K562 (cell line): ENCODE results near the gene ANGPTL7. TPM values are rescaled to one million over a fixed set of nuclear protein-coding genes. Genes with fewer than 3 reads are reported as not detected.
A peak's percentile ranks its signal among the peaks of the same experiment; 100 is the strongest.

Experiments used
- ATAC-seq: fragments of 200-7000 bp; cut with Tn5 transposase; 3 replicates; pipeline ENCODE4 v1.9.1; 2020; ENCODE audit warnings: moderate library complexity
- BruUV-seq: library from RNA; stranded (reverse); fragments of 400-500 nt; replicated peaks from 2 replicates; lab custom pipeline; 2021; lab: Mats Ljungman, UMichigan
- CTCF ChIA-PET: fragments of 300-600 bp; formaldehyde crosslinking; extraction: SDS; loops from one replicate; lab custom pipeline; 2021; ENCODE audit warnings: low intra/inter-chr PET ratio; lab: Yijun Ruan, JAX
- POLR2A ChIA-PET: fragments of 300-600, 350-650 bp; sonication (Branson Sonifier 250); formaldehyde crosslinking; extraction: SDS; loops from one replicate; lab custom pipeline; 2021; ENCODE audit warnings: antibody characterized with exemption, inconsistent platforms; lab: Yijun Ruan, JAX
- DNase-seq, 4 experiments: peaks; one replicate each; pipeline versions ENCODE4 v3.0.0 to v3.0.0-alpha.2; 2011 to 2018; ENCODE audit warnings: low spot score in 3 of 4, mixed read lengths in 3 of 4; ENCODE audit errors: extremely low read depth in 1 of 4
- FAIRE-seq: peaks from 2 replicates; lab custom pipeline; 2011; peaks lifted over from hg19 to GRCh38; lab: Jason Lieb, UNC
- H2AFZ ChIP-seq: 2 replicates; pipeline ENCODE4 v1.6.0; 2011; ENCODE audit warnings: low read depth, low read length, control low read depth, inconsistent platforms
- H3K27ac ChIP-seq: fragments of 200-600 bp; 3 replicates; pipeline ENCODE4 v1.8.0; 2011; ENCODE audit warnings: low read depth, mild to moderate bottlenecking, control low read depth, inconsistent platforms, low read length, moderate library complexity, mixed read lengths; ENCODE audit errors: extremely low read depth
- H3K27me3 ChIP-seq, 2 experiments: fragments of 300-600 bp in 1 of 2; 2 replicates in 1 of 2; 3 replicates in 1 of 2; pipeline versions ENCODE4 v1.6.0 to v1.8.0; 2011; ENCODE audit warnings: inconsistent platforms in 2 of 2, low read length in 2 of 2, mild to moderate bottlenecking in 1 of 2, mixed read lengths in 1 of 2, moderate library complexity in 1 of 2; ENCODE audit not compliant: control insufficient read depth in 2 of 2, insufficient read depth in 2 of 2
- H3K36me3 ChIP-seq: fragments of 300-600 bp; 3 replicates; pipeline ENCODE4 v1.8.0; 2011; ENCODE audit warnings: mild to moderate bottlenecking, low read length, inconsistent platforms; ENCODE audit not compliant: control insufficient read depth, insufficient read depth
- H3K4me1 ChIP-seq, 2 experiments: fragments of 200-600 bp in 1 of 2; replicated peaks in 1 of 2; 2 replicates in 1 of 2; 3 replicates in 1 of 2; pipeline versions ENCODE4 v1.5.1 to v1.8.0; 2011; ENCODE audit warnings: inconsistent platforms in 2 of 2, low read length in 2 of 2, mild to moderate bottlenecking in 1 of 2, mixed read lengths in 1 of 2, moderate library complexity in 1 of 2; ENCODE audit not compliant: control insufficient read depth in 2 of 2, insufficient read depth in 2 of 2
- H3K4me2 ChIP-seq: 2 replicates; pipeline ENCODE4 v1.6.1; 2011; ENCODE audit warnings: low read length, control low read depth, inconsistent platforms, mixed read lengths; ENCODE audit not compliant: insufficient read depth
- H3K4me3 ChIP-seq: fragments of 200-600 bp; sonication (generic), shearing (Covaris generic); 2 replicates; pipeline ENCODE4 v1.5.1; 2016; ENCODE audit warnings: control low read depth, inconsistent platforms
- H3K79me2 ChIP-seq: fragments of 200-600 bp; 3 replicates; pipeline ENCODE4 v1.8.0; 2011; ENCODE audit warnings: low read length, inconsistent platforms; ENCODE audit not compliant: control insufficient read depth, insufficient read depth
- H3K9ac ChIP-seq, 2 experiments: 2 replicates each; pipeline versions ENCODE4 v1.6.0 to v1.6.1; 2011; ENCODE audit warnings: low read depth in 2 of 2, low read length in 2 of 2, control low read depth in 1 of 2, inconsistent platforms in 1 of 2, mild to moderate bottlenecking in 1 of 2, mixed read lengths in 1 of 2; ENCODE audit not compliant: insufficient read depth in 1 of 2
- H3K9me1 ChIP-seq: one replicate; pipeline ENCODE4 v1.6.0; 2011; ENCODE audit warnings: inconsistent platforms, mild to moderate bottlenecking, low read length, moderate library complexity; ENCODE audit not compliant: control insufficient read depth, insufficient read depth
- H3K9me3 ChIP-seq: replicated peaks from 2 replicates; pipeline ENCODE4 v1.5.1; 2011; ENCODE audit warnings: low read depth, low read length, inconsistent platforms; ENCODE audit not compliant: control insufficient read depth, insufficient read depth
- H4K20me1 ChIP-seq: replicated peaks from 2 replicates; pipeline ENCODE4 v1.6.1; 2011; ENCODE audit warnings: low read length, inconsistent platforms, mixed read lengths; ENCODE audit not compliant: control insufficient read depth, insufficient read depth
- ATF6 ChIP-seq: sonication (generic); formaldehyde crosslinking; IDR thresholded peaks from 2 replicates; pipeline ENCODE4 v1.4.0; 2020; ENCODE audit warnings: mild to moderate bottlenecking, missing genetic modification reagents
- CHCHD3 ChIP-seq: fragments of 250-450 bp; sonication (Bioruptor Pico); IDR thresholded peaks from 2 replicates; pipeline ENCODE4 v2.1.2; 2022; ENCODE audit warnings: mild to moderate bottlenecking
- CTBP1 ChIP-seq: fragments of 450-650 bp; IDR thresholded peaks from 2 replicates; pipeline ENCODE4 v1.6.1; 2016; ENCODE audit warnings: borderline replicate concordance
- DDX20 ChIP-seq: fragments of 450-650 bp; IDR thresholded peaks from 2 replicates; pipeline ENCODE4 v1.6.1; 2016; ENCODE audit warnings: missing genetic modification characterization, low read depth, mild to moderate bottlenecking, missing compliant biosample characterization, moderate library complexity
- DPF2 ChIP-seq: fragments of 450-650 bp; IDR thresholded peaks from 2 replicates; pipeline ENCODE4 v1.6.1; 2016
- ETV5 ChIP-seq: sonication (generic); formaldehyde crosslinking; IDR thresholded peaks from 2 replicates; pipeline ENCODE4 v1.4.0; 2020; ENCODE audit warnings: low read depth, mild to moderate bottlenecking, missing genetic modification reagents
- KDM1A ChIP-seq, 2 experiments: fragments of 450-650 bp; IDR thresholded peaks; 2 replicates each; pipeline ENCODE4 v1.6.1; 2016; ENCODE audit warnings: mild to moderate bottlenecking in 2 of 2
- MYC ChIP-seq, 2 experiments: fragments of 250-450 bp in 1 of 2; sonication (Bioruptor Pico) in 1 of 2; IDR thresholded peaks; 2 replicates each; pipeline versions ENCODE4 v1.5.1 to v1.6.1; 2012 to 2021; ENCODE audit warnings: low read depth in 2 of 2, borderline replicate concordance in 1 of 2, improper control_type of control experiment in 1 of 2, low read length in 1 of 2, mild to moderate bottlenecking in 1 of 2, moderate library complexity in 1 of 2
- NFE2 ChIP-seq: IDR thresholded peaks from 2 replicates; pipeline ENCODE4 v1.6.1; 2014; ENCODE audit warnings: antibody characterized with exemption, low read depth
- SMARCA4 ChIP-seq: fragments of 450-650 bp; IDR thresholded peaks from 2 replicates; pipeline ENCODE4 v1.6.1; 2016
- SNRNP70 ChIP-seq: fragments of 200-400 bp; formaldehyde crosslinking; optimal IDR thresholded peaks from 2 replicates; pipeline ENCODE3; 2017; ENCODE audit warnings: low read depth, low read length
- STAG1 ChIP-seq: sonication (generic); formaldehyde crosslinking; IDR thresholded peaks from 2 replicates; pipeline ENCODE4 v1.5.0; 2020; ENCODE audit warnings: missing genetic modification reagents, borderline replicate concordance
- ZNF444 ChIP-seq: fragments of 250-450 bp; sonication (Bioruptor Pico); IDR thresholded peaks from 2 replicates; pipeline ENCODE4 v1.4.0; 2020; ENCODE audit warnings: mild to moderate bottlenecking, moderate library complexity
- ZNF764 ChIP-seq: fragments of 250-450 bp; sonication (Bioruptor Pico); IDR thresholded peaks from 2 replicates; pipeline ENCODE4 v1.4.0; 2020; ENCODE audit warnings: low read depth, mild to moderate bottlenecking, moderate library complexity
- ZNF79 ChIP-seq: fragments of 250-450 bp; sonication (Bioruptor Pico); IDR thresholded peaks from 2 replicates; pipeline ENCODE4 v1.4.0; 2020; ENCODE audit warnings: low read depth, mild to moderate bottlenecking, moderate library complexity
- WGBS: fragments of 100-300 bp; shearing (Covaris generic); methylation state at CpG from one replicate; pipeline ENCODE4 v1.1.6; 2016; ENCODE audit warnings: low coverage, mixed read lengths; ENCODE audit not compliant: insufficient coverage; ENCODE audit errors: missing lambda C conversion rate; 5-methylcytosine and 5-hydroxymethylcytosine counted together
- in situ Hi-C: fragments of 300-500 bp; cut with MboI; formaldehyde crosslinking; loops from 4 replicates; pipeline ENCODE4 v1.15.0; 2018; ENCODE audit warnings: inconsistent platforms, mixed read lengths
- intact Hi-C: fragments of 100-400 bp; cut with micrococcal nuclease; formaldehyde crosslinking; loops from 2 replicates; pipeline ENCODE4 v1.14.2; 2022
- polyA plus RNA-seq, 8 experiments: library from polyadenylated mRNA; depleted of rRNA in 4 of 8; stranded (reverse) in 5 of 8; unstranded in 3 of 8; fragments of >200 nt; fragmentation: Nextera tagmentation in 2 of 8; fragmentation: Illumina TruSeq in 1 of 8; extraction: Ambion mirVana in 2 of 8; extraction: Trizol in 1 of 8; gene quantifications; 2 replicates each; pipeline versions ENCODE4 v1.2.1 to v1.2.3, GENCODE V29; 2011 to 2014; ENCODE audit warnings: inconsistent platforms in 1 of 8, missing spikeins in 1 of 8
- total RNA-seq, 7 experiments: library from RNA; depleted of rRNA in 6 of 7; stranded (reverse); fragments of >200 nt in 6 of 7; fragmentation: Illumina TruSeq in 2 of 7; extraction: Trizol in 2 of 7; gene quantifications; 2 replicates each; pipeline versions ENCODE4 v1.2.1 to v1.2.3, GENCODE V29; 2011 to 2021; ENCODE audit warnings: low replicate concordance in 1 of 7
- TF ChIP-seq, protein P1 (sequence below): sonication (generic); formaldehyde crosslinking; IDR thresholded peaks from 2 replicates; pipeline ENCODE4 v1.8.0; 2022; ENCODE audit warnings: missing genetic modification reagents, mild to moderate bottlenecking, moderate library complexity, borderline replicate concordance

ANGPTL7 gene
- total and polyA plus RNA-seq, 9 of the 15 experiments (the other 6 are each of a cell fraction or from before 2014, with no cell fraction given): not detected

DNA sequence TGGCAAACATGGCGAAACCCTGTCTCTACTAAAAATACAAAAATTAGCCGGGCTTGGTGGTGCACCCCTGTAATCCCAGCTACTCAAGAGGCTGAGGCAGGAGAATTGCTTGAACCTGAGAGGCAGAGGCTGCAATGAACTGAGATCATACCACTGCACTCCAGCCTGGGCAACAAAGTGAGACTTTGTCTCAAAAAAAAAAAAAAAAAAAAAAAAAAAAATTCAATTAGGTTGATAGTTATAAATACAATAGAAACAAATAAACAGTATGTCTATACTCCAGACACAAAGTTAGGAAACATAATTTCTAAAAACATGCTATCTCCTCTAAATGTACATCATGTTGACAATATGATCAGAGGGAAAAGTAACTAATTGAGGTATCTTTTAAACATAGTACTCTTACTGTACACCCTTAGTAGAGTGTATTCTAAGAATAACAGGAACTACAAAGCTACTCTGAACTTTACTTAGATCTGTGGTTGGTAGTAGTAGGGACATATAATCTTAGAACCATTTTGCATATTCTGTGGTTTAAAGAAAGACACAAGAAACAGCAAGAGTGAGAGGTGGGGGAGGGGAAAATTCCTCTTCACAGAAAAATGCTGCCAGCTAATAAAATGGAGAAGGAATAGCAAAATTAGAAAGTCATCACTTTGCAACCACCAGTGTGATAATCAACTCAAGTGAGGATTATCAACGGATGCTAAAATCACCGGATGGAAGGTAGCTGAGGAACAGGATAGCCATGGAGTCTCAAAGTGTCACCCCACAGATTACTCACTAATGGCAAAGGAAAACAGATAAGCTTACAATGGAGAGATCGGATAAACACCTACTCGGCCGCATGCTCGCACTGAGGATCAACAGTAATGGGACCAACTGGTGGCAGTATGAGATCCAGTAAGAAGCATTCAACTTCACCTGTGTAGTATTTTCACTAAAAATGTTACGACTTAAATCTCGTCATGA is 38.2 kb downstream of the ANGPTL7 start:
- DNase-seq (peak in 2 of 4 experiments; percentile 16 to 36), ATAC-seq (peak; percentile 47; the same call in 2 of the 3 replicates), FAIRE-seq (no peak)
- peak overlapping the region; percentile 17; the same call in 2 of the 3 replicates for H3K27ac ChIP-seq
- no peak overlapping the region for H3K4me3 ChIP-seq
- H3K36me3 ChIP-seq: peaks cover 87% of the 10 kb centered on the region
- H2AFZ ChIP-seq: no peak overlapping the region
- ChIA-PET CTCF (no interaction called here), POLR2A (interaction anchor here (1.0 to 2.2 kb wide), 5 partner anchors 13 to 418 kb away, joined by 4 to 7 read pairs (median 5); no protein-coding TSS in a partner anchor)
- H3K9me3 ChIP-seq: no peaks in the 10 kb centered on the region
- no peaks in the 10 kb centered on the region for H3K27me3 ChIP-seq
- WGBS: 50% methylated on average over 10 of the region's 10 CpGs
- H3K4me1 ChIP-seq: peaks cover 0 to 9% of the 10 kb centered on the region in 2 experiments; a peak in 3 of 5 replicates
- no peaks in the 10 kb centered on the region for H3K79me2 ChIP-seq
- H3K9ac ChIP-seq: no peak overlapping the region; a peak in 1 of 4 replicates
- H4K20me1 ChIP-seq: peaks cover 5% of the 10 kb centered on the region; the same call in 1 of the 2 replicates
- intact Hi-C loops: no loop called here
- no peak overlapping the region for H3K4me2 ChIP-seq
- H3K9me1 ChIP-seq: no peaks in the 10 kb centered on the region
- BruUV-seq: no TSS peak
- in situ Hi-C loops: no loop called here
- TF ChIP-seq CTBP1: 0 out of 2 replicates have a peak, but pooled peaks have one; percentile 18
- TF ChIP-seq, protein P1, sequence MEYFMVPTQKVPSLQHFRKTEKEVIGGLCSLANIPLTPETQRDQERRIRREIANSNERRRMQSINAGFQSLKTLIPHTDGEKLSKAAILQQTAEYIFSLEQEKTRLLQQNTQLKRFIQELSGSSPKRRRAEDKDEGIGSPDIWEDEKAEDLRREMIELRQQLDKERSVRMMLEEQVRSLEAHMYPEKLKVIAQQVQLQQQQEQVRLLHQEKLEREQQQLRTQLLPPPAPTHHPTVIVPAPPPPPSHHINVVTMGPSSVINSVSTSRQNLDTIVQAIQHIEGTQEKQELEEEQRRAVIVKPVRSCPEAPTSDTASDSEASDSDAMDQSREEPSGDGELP (CRISPR knock-in tag): no peak
- no peak for TF ChIP-seq ZNF764
- TF ChIP-seq SMARCA4: 0 out of 2 replicates have a peak, but pooled peaks have one; percentile 39
- peak; percentile 56; the same call in 1 of the 2 replicates for TF ChIP-seq DPF2
- no peak for TF ChIP-seq DDX20
- no peak for TF ChIP-seq ZNF444 (CRISPR knock-in tag)
- TF ChIP-seq MYC (IDR thresholded peaks at IDR 0.05; ENCODE audit: low read depth, low read length): 0 out of 2 replicates have a peak, but pooled peaks have one; percentile 43
- TF ChIP-seq MYC (CRISPR knock-in tag; IDR thresholded peaks at IDR 0.05; ENCODE audit: borderline replicate concordance, low read depth): no peak
- TF ChIP-seq ATF6 (CRISPR knock-in tag): no peak
- no peak for TF ChIP-seq CHCHD3 (CRISPR knock-in tag)
- TF ChIP-seq ZNF79 (CRISPR knock-in tag): no peak
- 0 out of 2 replicates have a peak, but pooled peaks have one; percentile 31 for TF ChIP-seq ETV5 (CRISPR knock-in tag)
- no peak for TF ChIP-seq STAG1
- peak; percentile 10; the same call in 1 of the 2 replicates for TF ChIP-seq NFE2
- TF ChIP-seq SNRNP70: no peak
- TF ChIP-seq KDM1A (IDR thresholded peaks at IDR 0.05): 0 out of 4 replicates have a peak, but pooled peaks of 1 of the 2 experiments have one; percentile 5
